ENCODE results near the gene CBLN1.

GRCh38 chr16:49262501-49262900 is 19.1 kb downstream of the CBLN1 start:
- TF ChIP-seq CTCF (IDR thresholded peaks at IDR 0.05; ENCODE audit: low read depth, low read length) (no peak), EZH2phosphoT487 (IDR thresholded peaks at IDR 0.05; ENCODE audit: low read depth) (no peak)
